GM19023 (cell line): Measurements from ENCODE around the gene RYR3.

Experiments
- ATAC-seq: cut with Tn5 transposase; IDR thresholded peaks from one replicate; pipeline ENCODE4 v1.9.1; 2021; ENCODE audit warnings: mild to moderate bottlenecking, moderate library complexity; ENCODE audit not compliant: unreplicated experiment

The RYR3 gene

DNA sequence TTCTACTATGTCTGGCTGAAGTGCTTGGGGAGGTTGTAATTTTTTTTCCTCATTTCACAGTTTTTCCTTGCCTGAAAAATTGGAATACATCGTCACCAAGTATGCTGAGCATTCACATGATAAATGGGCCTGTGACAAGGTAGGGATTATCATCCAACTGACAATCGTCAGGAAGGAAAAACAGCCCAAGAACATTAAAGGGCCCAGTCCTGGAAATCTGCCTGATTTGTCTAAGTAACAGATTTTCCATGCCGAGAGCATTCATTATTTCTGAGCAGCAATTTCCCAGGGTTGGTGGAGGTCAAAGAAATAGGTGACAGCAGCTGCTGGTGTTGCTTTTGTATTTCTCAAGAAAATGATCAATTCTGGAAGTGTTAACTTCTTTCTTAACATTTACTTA lies 431.5 kb downstream of the RYR3 start:
- no peak for ATAC-seq

DNA sequence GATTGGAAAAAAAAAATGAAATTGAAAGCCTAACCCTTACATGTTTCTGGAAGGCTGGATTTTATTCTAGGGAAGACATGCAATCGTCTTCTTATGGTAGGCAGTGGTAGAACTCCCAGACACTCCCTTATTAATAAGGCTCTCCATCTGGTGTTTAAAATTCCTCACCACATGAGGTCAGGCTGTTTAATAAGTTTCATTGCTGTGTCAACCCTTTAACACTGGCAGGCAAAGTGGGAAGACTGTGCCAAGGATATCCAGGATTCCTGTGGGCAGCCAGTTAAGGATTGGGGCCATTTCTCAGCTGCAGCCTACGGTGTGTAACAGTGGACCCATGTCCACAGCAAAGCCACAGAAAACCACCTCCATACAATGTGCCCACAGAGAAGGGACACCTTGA lies 432.0 kb downstream of the RYR3 start:
- no peak for ATAC-seq

DNA sequence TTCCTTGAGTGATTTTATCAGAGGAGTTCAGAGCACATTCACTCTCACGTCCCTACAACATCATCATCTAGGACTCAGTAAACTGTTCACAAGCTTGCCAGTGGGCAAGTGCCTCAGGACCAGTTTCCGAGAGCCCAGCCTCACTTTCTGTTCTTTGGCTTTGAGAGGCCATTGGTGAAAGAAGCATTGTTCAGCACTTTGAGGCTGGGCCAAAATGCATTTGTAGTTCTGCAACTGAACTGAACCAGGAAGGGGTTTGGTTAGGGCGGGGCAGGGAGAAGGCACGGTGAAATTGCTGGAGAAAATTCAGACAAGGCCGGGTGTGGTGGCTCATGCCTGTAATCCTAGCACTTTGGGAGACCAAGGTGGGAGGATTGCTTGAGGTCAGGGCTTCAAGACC lies 435.4 kb downstream of the RYR3 start:
- ATAC-seq = no peak

DNA sequence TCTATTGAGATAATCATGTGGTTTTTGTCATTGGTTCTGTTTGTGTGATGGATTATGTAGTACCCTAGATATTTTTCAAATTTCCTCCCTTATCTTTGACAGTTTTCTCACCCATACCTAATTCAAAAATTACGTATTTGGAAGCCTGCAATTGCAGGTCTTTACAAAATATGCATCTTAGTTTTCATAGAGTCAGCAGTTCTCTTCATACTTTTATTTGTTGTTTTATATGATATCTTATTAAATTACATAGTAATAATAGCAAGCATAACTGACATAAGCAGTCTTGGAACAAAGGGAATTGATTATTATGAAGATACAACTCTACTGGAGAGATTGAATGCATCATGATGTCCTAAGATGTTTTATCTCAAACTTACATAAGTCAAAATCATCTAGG lies 442.2 kb downstream of the RYR3 start:
- no peak for ATAC-seq

DNA sequence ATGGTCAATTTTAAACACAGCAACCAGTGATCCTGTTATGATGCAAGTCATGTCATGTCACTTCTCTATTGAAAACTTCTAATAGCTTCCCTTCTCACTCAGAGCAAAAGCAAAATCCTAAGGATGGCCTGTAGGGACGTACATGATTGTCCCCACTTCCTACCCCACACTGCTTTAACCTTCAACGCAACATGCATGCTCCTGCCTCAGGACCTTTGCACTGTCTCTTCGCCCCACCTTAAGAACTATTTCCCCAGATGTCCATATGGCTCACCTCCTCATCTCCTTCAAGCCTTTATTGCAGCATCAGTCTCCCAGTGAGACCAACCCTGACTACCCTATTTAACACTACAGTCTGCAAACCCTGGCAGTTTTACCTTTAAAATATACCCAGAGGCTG lies 443.5 kb downstream of the RYR3 start:
- ATAC-seq = no peak

DNA sequence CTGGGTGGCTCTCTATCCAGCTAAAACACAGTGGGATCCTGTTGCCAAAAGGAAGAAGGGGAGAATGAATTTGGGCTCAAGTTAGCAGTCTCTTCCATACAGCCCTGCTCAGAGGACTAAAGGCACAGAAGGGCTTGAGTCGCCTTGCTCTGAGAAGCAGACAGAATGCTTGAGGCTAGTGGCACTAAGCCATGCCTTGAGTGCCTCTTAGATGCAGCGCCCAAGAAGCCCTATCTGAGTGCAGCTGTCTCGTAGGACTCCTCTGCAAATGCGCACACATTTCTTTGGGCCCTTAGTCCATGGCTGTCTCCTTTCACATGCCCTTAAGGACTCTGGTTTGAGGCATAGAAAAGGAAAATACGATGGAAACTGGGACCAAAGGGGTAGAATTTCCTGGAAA lies 446.2 kb downstream of the RYR3 start:
- no peak for ATAC-seq

DNA sequence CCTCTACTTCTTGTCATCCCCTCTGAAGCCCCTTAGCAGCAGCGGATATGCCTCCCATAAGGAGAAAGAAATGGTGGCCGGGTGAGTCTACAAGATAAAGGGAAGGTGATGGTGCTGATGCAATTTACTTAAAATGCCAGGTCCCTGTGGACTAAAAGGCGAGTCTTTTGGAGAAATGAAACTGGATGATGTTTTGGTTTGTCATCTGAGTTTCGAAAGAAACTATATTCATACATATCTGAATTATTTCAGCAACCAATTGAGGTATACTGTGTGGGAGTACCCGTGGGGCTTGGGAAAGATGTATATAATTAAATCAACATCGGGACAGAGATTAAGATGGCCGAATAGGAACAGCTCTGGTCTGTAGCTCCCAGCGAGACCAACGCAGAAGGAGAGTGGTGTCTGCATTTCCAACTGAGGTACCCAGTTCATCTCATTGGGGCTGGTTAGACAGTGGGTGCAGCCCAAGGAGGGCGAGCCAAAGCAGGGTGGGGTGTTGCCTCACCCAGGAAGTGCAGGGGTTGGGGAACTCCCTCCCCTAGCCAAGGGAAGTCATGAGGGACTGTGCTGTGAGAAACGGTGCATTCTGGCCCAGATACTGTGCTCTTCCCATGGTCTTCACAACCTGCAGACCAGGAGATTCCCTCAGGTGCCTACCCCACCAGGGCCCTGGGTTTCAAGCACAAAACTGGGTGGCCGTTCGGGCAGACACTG lies 446.9 kb downstream of the RYR3 start:
- no peak for ATAC-seq

DNA sequence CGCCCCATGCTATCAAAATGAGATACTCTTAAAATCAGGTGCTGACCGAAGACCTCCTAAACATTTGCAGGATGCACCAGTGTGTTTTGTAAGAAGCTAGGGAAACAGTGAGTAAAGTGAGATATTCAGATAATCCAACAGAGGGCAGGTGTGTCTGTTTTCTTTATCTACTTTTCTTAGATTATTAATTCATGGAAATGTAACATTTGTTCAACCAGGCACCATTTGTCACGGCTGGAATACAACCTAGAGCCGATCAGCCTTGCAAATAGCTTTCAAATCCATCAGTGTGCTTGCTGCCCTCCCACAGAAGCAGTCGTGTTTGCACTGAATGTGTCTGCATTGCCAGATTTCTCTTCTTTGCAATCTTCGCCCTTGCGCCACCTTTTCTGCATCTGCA lies 455.6 kb downstream of the RYR3 start:
- ATAC-seq = no peak

DNA sequence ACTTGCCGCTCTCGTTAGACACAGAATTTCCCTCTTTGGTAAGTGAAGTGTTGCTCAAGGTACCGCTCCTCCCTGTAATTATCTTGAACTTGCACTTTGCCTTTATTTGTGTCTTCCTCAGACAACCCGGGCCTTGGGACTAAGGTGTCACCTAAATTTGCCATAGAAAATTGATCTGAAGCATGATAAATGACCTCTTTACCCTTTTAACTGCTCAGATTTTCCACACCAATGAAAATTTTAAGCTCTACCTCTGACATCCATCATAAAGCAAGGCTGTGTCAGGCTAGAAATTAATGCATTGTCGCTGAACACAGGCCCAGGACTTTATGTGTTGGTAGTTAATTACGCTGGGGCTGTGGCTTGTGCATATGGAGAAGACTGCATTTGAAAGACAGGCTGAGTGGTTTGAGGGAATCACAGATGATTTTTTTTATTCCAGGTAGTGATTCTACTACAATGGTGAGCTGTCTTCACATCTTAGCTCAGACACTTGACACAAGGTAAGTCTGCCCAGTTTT lies 458.0 kb downstream of the RYR3 start:
- no peak for ATAC-seq

DNA sequence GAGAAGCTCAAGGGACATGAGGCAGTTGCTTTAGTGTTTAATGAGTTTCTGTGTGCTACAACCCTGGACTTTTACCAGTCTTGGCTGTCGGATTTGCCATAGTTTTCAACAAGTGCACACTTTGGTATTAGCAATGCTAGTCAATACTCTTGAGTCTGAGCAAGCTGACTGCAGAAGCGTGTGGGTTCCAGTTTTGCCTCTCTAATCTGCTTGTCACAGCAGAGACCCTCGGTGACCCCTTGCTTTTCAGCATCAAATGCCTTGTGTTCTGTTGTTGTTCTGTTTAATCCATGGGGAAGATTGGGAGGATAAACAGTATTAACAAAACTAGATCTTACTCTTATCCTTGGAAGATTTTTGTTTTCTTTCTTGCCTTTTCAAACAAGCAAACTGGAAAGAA lies 463.2 kb downstream of the RYR3 start:
- no peak for ATAC-seq

DNA sequence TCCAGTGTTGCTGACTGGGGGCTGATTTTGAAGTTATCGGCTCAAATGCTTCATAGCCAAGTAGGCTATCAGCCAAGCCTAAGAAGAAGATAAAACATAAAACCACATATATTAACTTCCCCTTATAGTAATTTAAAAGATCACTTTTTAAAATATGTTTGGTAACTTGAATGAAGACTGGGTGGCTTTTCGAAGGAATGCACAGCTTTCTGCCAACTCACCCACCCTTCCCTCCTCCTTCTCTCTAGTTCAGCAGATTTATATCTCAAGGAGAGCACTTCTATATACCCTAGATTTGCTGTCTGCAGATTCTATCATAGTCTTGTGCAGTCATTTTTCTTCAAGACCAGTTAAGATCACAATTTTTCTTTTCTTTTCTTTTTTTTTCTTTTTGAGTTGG lies 468.1 kb downstream of the RYR3 start:
- ATAC-seq = no peak

DNA sequence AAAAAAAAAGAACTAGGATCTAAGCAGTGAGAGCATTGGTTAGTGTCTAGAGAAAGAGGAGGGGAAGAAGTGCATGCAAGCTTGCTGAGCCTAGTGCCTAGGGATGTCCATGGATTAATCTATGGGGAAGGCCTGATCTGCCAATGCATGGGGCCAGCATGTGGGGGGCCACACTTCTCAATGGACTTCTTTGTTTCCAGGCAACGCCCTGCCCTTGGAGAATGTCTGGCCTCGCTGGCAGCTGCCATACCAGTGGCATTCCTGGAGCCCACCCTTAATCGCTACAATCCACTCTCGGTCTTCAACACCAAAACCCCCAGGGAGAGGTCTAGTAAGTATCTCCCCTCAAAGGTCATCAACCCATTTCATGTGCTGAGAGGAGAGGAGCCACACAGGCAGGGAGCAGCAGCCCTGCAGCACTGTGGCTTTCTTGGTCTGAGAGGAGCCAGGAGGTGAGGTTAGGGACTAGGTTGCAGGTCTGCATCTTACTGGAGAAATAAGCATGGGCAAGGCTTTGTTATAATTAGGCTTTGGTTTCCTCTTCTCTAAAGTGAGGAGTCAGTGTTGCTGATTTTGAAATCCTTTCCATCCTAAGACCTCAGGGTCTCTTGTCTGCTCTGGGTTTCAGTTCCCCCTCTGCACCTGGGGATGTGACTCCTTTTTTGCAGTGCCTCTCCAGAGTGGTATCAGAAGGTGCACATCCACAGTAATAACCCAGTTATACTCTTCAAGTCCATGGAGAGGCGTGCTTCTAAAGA lies 469.4 kb downstream of the RYR3 start:
- no peak for ATAC-seq

DNA sequence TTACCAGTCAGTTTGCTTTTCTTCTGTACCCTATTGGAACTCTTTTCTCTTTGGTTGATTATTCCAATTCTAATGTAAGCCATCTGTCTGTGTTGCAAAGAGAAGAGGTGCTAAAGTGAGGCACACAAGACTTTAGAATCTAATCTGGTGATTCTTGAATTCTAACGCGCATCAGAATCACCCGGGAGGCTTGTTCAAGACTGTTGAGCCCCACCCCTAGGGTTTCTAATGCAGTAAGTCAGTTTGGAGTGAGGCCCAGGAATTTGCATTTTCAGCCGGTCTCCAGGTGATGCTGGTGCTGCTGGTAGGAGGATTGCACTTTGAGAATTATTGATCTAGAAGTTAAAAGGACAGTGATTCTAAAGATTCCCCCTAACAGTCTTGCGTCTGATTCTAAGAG lies 472.2 kb downstream of the RYR3 start:
- ATAC-seq = no peak

DNA sequence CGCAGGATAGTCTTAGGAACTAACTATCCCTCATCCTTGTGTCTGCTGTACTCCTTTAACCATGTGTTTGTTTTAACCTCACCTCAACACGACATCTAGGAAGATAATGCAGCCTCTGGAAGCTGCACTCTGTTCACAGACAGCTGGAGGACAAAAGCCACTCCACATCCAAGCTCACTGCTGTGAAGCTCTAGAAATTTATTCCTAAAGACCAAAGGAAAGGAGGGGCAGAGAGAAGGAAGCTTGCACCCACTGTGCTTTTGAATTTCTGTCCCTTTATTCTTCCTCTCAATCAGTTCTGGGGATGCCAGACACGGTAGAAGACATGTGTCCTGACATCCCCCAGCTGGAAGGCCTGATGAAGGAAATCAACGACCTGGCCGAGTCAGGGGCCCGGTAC lies 474.6 kb downstream of the RYR3 start:
- no peak for ATAC-seq

DNA sequence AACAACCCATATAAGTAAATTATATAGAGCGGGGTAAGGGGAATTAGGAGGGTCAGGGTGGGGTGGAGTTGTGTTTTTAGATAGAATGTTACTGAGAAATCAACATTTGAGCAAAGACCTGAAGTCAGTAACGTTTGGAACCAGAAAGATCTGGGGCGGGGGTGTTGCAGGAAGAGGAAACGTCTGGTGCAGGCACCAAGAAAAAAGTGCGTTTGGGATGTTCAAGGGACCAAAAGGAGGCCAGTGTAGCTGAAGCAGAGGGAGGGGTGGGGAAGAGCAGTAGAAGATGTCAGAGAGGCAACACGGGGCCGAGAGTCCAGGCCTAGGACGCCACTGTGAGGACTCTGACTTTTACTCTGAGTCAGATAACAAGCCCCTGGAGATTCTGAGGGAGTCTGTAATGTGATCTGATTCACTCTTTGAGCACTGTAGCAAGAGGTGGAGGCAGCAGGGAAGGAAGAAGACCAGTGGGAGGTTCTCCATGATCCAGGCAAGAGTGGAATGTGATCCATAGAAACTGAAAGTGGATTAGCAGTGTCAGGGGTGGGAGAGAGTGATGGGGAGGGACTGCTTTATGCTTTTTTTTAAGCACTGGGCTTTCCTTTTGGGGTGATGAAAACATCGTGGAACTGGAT lies 478.3 kb downstream of the RYR3 start:
- ATAC-seq = no peak

DNA sequence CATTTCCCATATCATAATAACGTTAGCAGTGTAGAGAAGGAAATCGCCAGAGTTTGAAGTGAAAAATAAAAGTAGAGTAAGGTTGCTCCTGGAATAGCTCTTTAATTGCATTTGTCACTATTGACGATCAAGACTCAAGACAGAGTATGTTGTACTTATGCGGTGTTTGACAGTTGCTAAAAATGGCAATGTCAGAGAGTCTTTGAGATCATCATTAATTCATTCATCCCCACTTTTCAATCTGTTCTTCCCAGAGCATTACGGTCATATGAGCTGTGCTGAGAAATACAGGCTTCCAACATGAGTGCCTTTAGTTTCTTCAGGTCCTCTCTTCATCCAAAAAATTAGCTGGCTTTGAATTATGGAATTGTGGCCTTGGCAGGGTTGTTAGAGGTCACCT lies 483.7 kb downstream of the RYR3 start:
- ATAC-seq = no peak

DNA sequence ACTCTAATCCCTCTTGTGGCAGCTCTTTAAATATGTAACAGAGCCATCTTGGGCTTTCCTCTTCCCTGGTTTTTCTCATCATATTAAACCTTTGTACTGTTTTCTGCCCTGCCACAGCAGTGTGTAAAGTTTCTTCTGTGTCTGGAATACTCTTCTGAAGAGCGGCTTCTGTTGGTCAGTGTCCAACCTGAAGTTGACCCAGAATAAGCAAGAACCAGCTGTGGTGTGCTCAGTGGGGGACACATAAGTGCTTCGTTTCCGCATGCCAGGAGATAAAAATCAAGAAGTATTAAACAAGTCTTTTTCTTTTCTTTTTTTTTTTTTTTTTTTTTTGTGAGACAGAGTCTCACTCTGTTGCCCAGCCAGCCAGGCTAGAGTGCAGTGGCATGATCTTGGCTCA lies 484.3 kb downstream of the RYR3 start:
- ATAC-seq = no peak

DNA sequence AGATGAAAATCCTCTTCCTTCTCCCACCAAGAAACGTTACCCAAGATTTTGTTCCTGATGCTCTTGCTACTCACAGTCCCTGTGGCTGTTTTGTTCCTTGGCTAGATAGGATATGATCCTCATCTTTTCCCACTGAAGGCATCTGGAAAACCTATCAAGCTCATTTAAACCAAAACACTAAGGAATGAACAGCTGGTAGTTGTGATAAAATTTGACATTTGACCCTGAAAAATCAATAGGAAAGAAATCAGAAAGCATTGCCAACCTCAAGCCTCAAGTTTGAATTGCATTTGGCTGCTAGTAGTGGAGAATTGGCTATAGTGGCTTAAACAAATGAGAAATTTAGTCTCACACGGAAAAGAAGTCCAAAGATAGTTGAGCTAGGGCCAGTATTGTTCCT lies 486.9 kb downstream of the RYR3 start:
- ATAC-seq = no peak

DNA sequence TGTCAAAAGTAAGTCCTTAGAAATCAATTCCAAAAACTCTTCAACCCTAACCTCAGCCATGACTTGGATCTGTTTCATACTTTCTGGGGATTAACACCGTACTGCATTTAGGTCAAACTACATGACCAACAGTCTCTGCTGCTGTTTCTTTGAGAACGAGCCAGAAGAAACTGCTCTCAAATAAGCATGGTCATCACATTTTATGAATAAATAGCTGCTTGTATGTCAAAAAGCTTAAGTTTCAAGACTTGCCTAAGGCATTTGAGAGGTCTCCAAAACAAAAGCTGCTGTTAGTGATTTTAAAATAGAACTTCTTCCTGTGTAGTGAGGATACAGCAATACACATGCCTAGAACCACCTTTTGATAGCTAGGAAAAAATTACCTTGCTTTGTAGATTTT lies 491.2 kb downstream of the RYR3 start:
- ATAC-seq = no peak

DNA sequence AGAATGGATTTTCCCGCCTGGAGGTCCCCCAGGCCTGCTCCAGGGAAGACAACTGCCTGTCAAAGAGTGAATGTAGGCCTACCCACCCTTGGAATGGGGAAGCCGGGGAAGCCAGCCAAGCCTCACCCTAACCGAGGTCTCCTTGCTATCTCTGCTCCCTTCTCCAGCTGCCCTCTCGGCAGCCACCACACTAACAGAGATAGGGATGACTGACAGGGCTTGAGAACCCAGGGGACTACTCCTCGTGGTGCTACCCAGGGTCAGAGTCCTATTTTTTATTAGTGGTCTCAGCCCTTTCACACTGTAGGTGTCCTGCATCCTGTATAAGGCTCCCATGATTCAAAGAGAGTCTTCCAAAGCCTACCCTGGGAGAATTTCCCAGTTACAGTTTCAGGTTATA lies 496.9 kb downstream of the RYR3 start:
- no peak for ATAC-seq

DNA sequence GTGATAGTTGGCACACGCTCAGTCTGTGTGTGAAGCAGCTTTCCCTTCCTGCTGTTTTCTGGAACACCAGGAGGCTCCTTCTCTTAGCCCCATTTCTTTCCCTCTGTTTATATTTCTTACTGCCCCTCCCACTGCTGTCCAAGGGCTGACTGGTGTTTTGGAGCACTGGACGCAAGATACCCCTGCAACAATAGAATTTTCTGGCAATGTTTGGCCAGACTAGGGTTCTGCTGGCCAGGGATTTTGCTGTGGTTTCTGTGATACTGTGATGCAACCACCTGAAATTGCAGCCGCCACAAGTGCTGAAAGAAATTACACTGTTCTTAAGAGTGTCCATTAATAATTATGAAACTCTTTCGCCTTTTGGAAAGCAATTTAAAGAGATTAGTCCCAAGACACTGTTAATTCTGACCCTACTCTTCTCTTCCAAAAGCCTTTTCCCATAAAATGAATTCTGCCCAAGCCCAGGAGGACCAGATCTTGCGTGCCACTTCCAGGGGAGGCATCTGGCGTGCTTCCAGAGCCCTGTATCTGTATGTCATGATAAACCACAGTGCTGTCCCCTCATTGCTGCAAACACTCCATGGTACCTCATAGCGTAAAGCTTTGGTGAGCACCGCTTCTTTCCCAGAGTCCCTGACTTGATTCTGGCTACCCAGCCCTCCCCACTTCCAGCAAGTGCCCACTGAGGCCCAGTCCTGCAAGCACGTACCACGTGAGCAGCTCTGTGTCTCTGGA lies 498.1 kb downstream of the RYR3 start:
- no peak for ATAC-seq
